GM04504 (cell line): Measurements from ENCODE around the gene NDUFAF8.

Experiments
- DNase-seq: peaks from one replicate; pipeline ENCODE4 v3.0.0-alpha.2; 2012; ENCODE audit warnings: low read depth

Gene NDUFAF8

GRCh38 chr17:81200695-81201580, 38.2 kb upstream of the NDUFAF8 start:
- peak; percentile 44 for DNase-seq

- no peak for DNase-seq
Observed at GRCh38 chr17:81202318-81202717, 36.8 kb upstream of the NDUFAF8 start.

- no peak for DNase-seq
Observed at GRCh38 chr17:81203136-81203535, 36.0 kb upstream of the NDUFAF8 start.

- no peak for DNase-seq
Observed at GRCh38 chr17:81204578-81204977, 34.5 kb upstream of the NDUFAF8 start.

GRCh38 chr17:81206166-81206565, 33.0 kb upstream of the NDUFAF8 start:
- no peak for DNase-seq

GRCh38 chr17:81206657-81207056, 32.5 kb upstream of the NDUFAF8 start:
- no peak for DNase-seq

- no peak for DNase-seq
Observed at GRCh38 chr17:81207610-81208581, 31.2 kb upstream of the NDUFAF8 start.

- no peak for DNase-seq
Observed at GRCh38 chr17:81208651-81209050, 30.5 kb upstream of the NDUFAF8 start.

GRCh38 chr17:81209141-81209540, 30.0 kb upstream of the NDUFAF8 start:
- no peak for DNase-seq

GRCh38 chr17:81210466-81210865, 28.7 kb upstream of the NDUFAF8 start:
- DNase-seq, result no peak

- no peak for DNase-seq
Observed at GRCh38 chr17:81210868-81211267, 28.2 kb upstream of the NDUFAF8 start.

- no peak for DNase-seq
Observed at GRCh38 chr17:81212365-81212764, 26.8 kb upstream of the NDUFAF8 start.

- DNase-seq, result no peak
Observed at GRCh38 chr17:81213978-81214377, 25.1 kb upstream of the NDUFAF8 start.

GRCh38 chr17:81217491-81217890, 21.6 kb upstream of the NDUFAF8 start:
- no peak for DNase-seq

GRCh38 chr17:81218459-81218858, 20.7 kb upstream of the NDUFAF8 start:
- no peak for DNase-seq

GRCh38 chr17:81218991-81219390, 20.1 kb upstream of the NDUFAF8 start:
- DNase-seq, result no peak

GRCh38 chr17:81219476-81220180, 19.5 kb upstream of the NDUFAF8 start:
- DNase-seq, result no peak

GRCh38 chr17:81221371-81221841, 17.7 kb upstream of the NDUFAF8 start:
- DNase-seq, result no peak

GRCh38 chr17:81221842-81222619, 17.1 kb upstream of the NDUFAF8 start:
- no peak for DNase-seq

GRCh38 chr17:81222620-81222905, 16.6 kb upstream of the NDUFAF8 start:
- DNase-seq, result no peak
